Adrenal gland (tissue), 12 donors: Measurements from ENCODE around the gene ITGB4. TPM values are rescaled to one million over a fixed set of nuclear protein-coding genes. Genes with fewer than 3 reads are reported as not detected.

Experiments used
- DNase-seq, 7 donors: peaks; one replicate each; pipeline ENCODE4 v3.0.0-alpha.2; 2019 to 2020
- H3K27ac ChIP-seq, 5 donors: fragments of 200-600 bp; sonication (generic) in 4 of 5; 1 replicate in 3 of 5; 2 replicates in 2 of 5; pipeline versions ENCODE4 v1.5.1 to v1.8.0; 2016 to 2020; ENCODE audit warnings: mild to moderate bottlenecking in 1 of 5
- H3K27me3 ChIP-seq: fragments of 200-600 bp; 2 replicates; pipeline ENCODE4 v1.8.0; 2021
- H3K36me3 ChIP-seq, 2 donors: fragments of 200-600 bp; replicated peaks in 1 of 2; 1 replicate in 1 of 2; 2 replicates in 1 of 2; pipeline versions ENCODE4 v1.5.1 to v1.8.0; 2018 to 2022
- H3K4me1 ChIP-seq, 2 donors: fragments of 200-600 bp; replicated peaks in 1 of 2; 1 replicate in 1 of 2; 2 replicates in 1 of 2; pipeline versions ENCODE4 v1.5.1 to v1.8.0; 2018 to 2021
- H3K4me3 ChIP-seq, 4 donors: fragments of 200-600 bp; sonication (generic) in 3 of 4; one replicate each; pipeline ENCODE4 v1.5.1; 2016 to 2018
- H3K9me3 ChIP-seq, 3 donors: fragments of 200-600 bp; sonication (generic) in 1 of 3; replicated peaks in 1 of 3; 1 replicate in 2 of 3; 2 replicates in 1 of 3; pipeline versions ENCODE4 v1.5.1 to v1.8.0; 2016 to 2021
- CTCF ChIP-seq, 6 experiments: fragments of 450-650 bp in 4 of 6; fragments of 200-600 bp in 2 of 6; sonication (generic) in 1 of 6; IDR thresholded peaks; 1 replicate in 5 of 6; 2 replicates in 1 of 6; pipeline versions ENCODE4 v1.5.1 to v1.8.0; 2016 to 2021; ENCODE audit warnings: antibody characterized with exemption in 6 of 6, mild to moderate bottlenecking in 2 of 6, moderate library complexity in 1 of 6
- POLR2A ChIP-seq, 2 donors: fragments of 450-650 bp; IDR thresholded peaks; one replicate each; pipeline ENCODE4 v1.6.1; 2017; ENCODE audit warnings: antibody characterized with exemption in 2 of 2, mild to moderate bottlenecking in 2 of 2, moderate library complexity in 1 of 2
- WGBS, 4 donors: extraction: QIAGEN DNeasy Blood & Tissue Kit in 2 of 4; methylation state at CpG; one replicate each; pipeline versions ENCODE4 v1.1.5 to v1.1.7; 2013 to 2017; 5-methylcytosine and 5-hydroxymethylcytosine counted together
- intact Hi-C, 2 donors: fragments of 100-400 bp; cut with DNase I; formaldehyde crosslinking; loops; one replicate each; pipeline versions ENCODE4 v1.14.1 to v1.15.0; 2022 to 2023
- polyA plus RNA-seq, 3 donors: library from polyadenylated mRNA; stranded (reverse); fragments of 200-250 nt in 2 of 3; fragments of 350-450 nt in 1 of 3; fragmentation: Illumina TruSeq in 1 of 3; extraction: RNeasy Lipid Tissue Mini Kit (QIAGEN cat#74804) in 1 of 3; gene quantifications; one replicate each; pipeline ENCODE4 v1.2.3, GENCODE V29; 2013 to 2014
- total RNA-seq, 9 donors: library from RNA; depleted of rRNA in 4 of 9; stranded (reverse); fragments of >200 nt in 4 of 9; fragments of 120-200 nt in 1 of 9; fragmentation: NEBNext Ultra II Directional in 1 of 9; extraction: Animal tissue kit (Norgen Biotek cat#: 25700) in 1 of 9; gene quantifications; one replicate each; pipeline versions ENCODE4 v1.1.0 to v1.2.4, GENCODE V29; 2013 to 2023
- donor health status: healthy with polysubstance abuse.
- donor health status: Bipolar disorder and iron deficiency.
- donor health status: DM: yes; HTN: yes; CAD: no.
- donor health status: DM: no; HTN: no; CAD: no.
- donor health status: DM: no; HTN: no; CAD: no.
- donor health status: DM: yes; HTN: yes; CAD: no.

The ITGB4 gene
- total and polyA plus RNA-seq, 12 donors = 1.00 to 12.5 (median 6.9) TPM

- intact Hi-C loops = loop anchor here in 1 of 2 donors (5.0 kb wide), 1 partner anchor 53 kb away; no protein-coding TSS in a partner anchor
- DNase-seq = no peak
- H3K27ac ChIP-seq = peak overlapping the region in 1 of 5 donors; percentile 55
- H3K9me3 ChIP-seq = no peaks in the 10 kb centered on the region
- peaks cover 0 to 12% of the 10 kb centered on the region in 2 donors for H3K36me3 ChIP-seq
- no peak for TF ChIP-seq POLR2A (IDR thresholded peaks at IDR 0.05)
- TF ChIP-seq CTCF (IDR thresholded peaks at IDR 0.05) = no peak
- 77 to 87% (median 83%) methylated on average over 5 of the region's 5 CpGs for WGBS, 4 donors
- no peak overlapping the region for H3K4me3 ChIP-seq
- H3K4me1 ChIP-seq = peaks cover 4 to 42% of the 10 kb centered on the region in 2 donors
- no peaks in the 10 kb centered on the region for H3K27me3 ChIP-seq
Measured at GRCh38 chr17:75684249-75684648, 37.0 kb upstream of the ITGB4 start.

- Histone ChIP-seq H3K9me3 (no peaks in the 10 kb centered on the region), H3K36me3 (peaks cover 0 to 12% of the 10 kb centered on the region in 2 donors), H3K4me3 (no peak overlapping the region), H3K27ac (peak overlapping the region in 1 of 5 donors; percentile 55), H3K27me3 (no peaks in the 10 kb centered on the region), H3K4me1 (peaks cover 4 to 45% of the 10 kb centered on the region in 2 donors)
- intact Hi-C loops = loop anchor here in 1 of 2 donors (5.0 kb wide), 1 partner anchor 52 kb away; no protein-coding TSS in a partner anchor
- 79 to 95% (median 85%) methylated on average over 3 to 7 of the region's 7 CpGs for WGBS, 4 donors
- no peak for TF ChIP-seq POLR2A (IDR thresholded peaks at IDR 0.05)
- no peak for TF ChIP-seq CTCF (IDR thresholded peaks at IDR 0.05)
- no peak for DNase-seq
Measured at GRCh38 chr17:75684924-75685323, 36.3 kb upstream of the ITGB4 start.

- H3K4me3 ChIP-seq = no peak overlapping the region
- H3K27ac ChIP-seq = peak overlapping the region in 2 of 5 donors; percentile 43 to 60
- TF ChIP-seq CTCF (IDR thresholded peaks at IDR 0.05) = no peak
- TF ChIP-seq POLR2A (IDR thresholded peaks at IDR 0.05) = no peak
- 62 to 91% (median 82%) methylated on average over 3 of the region's 3 CpGs for WGBS, 4 donors
- intact Hi-C loops = no loop called here
- no peaks in the 10 kb centered on the region for H3K9me3 ChIP-seq
- no peak for DNase-seq
- H3K36me3 ChIP-seq = peaks cover 0 to 8% of the 10 kb centered on the region in 2 donors
- peaks cover 4 to 45% of the 10 kb centered on the region in 2 donors for H3K4me1 ChIP-seq
- H3K27me3 ChIP-seq = no peaks in the 10 kb centered on the region
Measured at GRCh38 chr17:75685499-75685898, 35.8 kb upstream of the ITGB4 start.

- Histone ChIP-seq H3K4me3 (no peak overlapping the region), H3K4me1 (peaks cover 4 to 50% of the 10 kb centered on the region in 2 donors), H3K27me3 (no peaks in the 10 kb centered on the region), H3K27ac (peak overlapping the region in 3 of 5 donors; percentile 22 to 73 (median 62)), H3K36me3 (no peaks in the 10 kb centered on the region), H3K9me3 (no peaks in the 10 kb centered on the region)
- no peak for DNase-seq
- 66 to 88% (median 67%) methylated on average over 11 of the region's 11 CpGs for WGBS, 4 donors
- TF ChIP-seq POLR2A (IDR thresholded peaks at IDR 0.05) (no peak), CTCF (IDR thresholded peaks at IDR 0.05) (no peak)
- intact Hi-C loops = no loop called here
Measured at GRCh38 chr17:75688209-75688825, 32.9 kb upstream of the ITGB4 start.
